Stomach (tissue), 9 donors: ENCODE measurements around the gene EPHX1. TPM values are rescaled to one million over a fixed set of nuclear protein-coding genes. Genes with fewer than 3 reads are reported as not detected.
"Not testable (repeated sequence)": the region's sequence is repeated elsewhere in the genome, so short reads cannot be mapped to it uniquely, and the experiment has no call there.

Experiments
- DNase-seq, 2 donors: peaks; one replicate each; pipeline versions ENCODE4 v3.0.0 to v3.0.0-alpha.2; 2013 to 2019
- H3K27ac ChIP-seq, 5 donors: fragments of 200-600 bp in 4 of 5; sonication (generic) in 4 of 5; one replicate each; pipeline ENCODE4 v1.5.1; 2013 to 2019; ENCODE audit warnings: mild to moderate bottlenecking in 1 of 5, moderate library complexity in 1 of 5
- H3K27me3 ChIP-seq, 3 donors: fragments of 200-600 bp; sonication (generic); one replicate each; pipeline ENCODE4 v1.5.1; 2017 to 2019; ENCODE audit warnings: mixed run types in 1 of 3
- H3K36me3 ChIP-seq, 4 donors: fragments of 200-600 bp; sonication (generic); 1 replicate in 3 of 4; 2 replicates in 1 of 4; pipeline ENCODE4 v1.5.1; 2016 to 2019
- H3K4me1 ChIP-seq, 4 donors: fragments of 200-600 bp; sonication (generic); one replicate each; pipeline ENCODE4 v1.5.1; 2016 to 2019
- H3K4me3 ChIP-seq, 4 donors: fragments of 200-600 bp; sonication (generic) in 3 of 4; one replicate each; pipeline ENCODE4 v1.5.1; 2016 to 2019; ENCODE audit warnings: mild to moderate bottlenecking in 1 of 4
- H3K9me3 ChIP-seq, 4 donors: fragments of 200-600 bp; sonication (generic); one replicate each; pipeline ENCODE4 v1.5.1; 2016 to 2019
- CTCF ChIP-seq, 7 experiments: fragments of 450-650 bp in 4 of 7; fragments of 200-600 bp in 3 of 7; sonication (generic) in 3 of 7; IDR thresholded peaks; one replicate each; pipeline ENCODE4 v1.5.1; 2016 to 2019; ENCODE audit warnings: antibody characterized with exemption in 7 of 7, control low read depth in 2 of 7, mild to moderate bottlenecking in 1 of 7
- EP300 ChIP-seq: sonication (generic); formaldehyde crosslinking; IDR thresholded peaks from one replicate; pipeline ENCODE4 v1.6.1; 2017; ENCODE audit warnings: antibody characterized with exemption
- POLR2A ChIP-seq, 4 donors: fragments of 450-650 bp; IDR thresholded peaks; one replicate each; pipeline ENCODE4 v1.6.1; 2016; ENCODE audit warnings: antibody characterized with exemption in 4 of 4, control low read depth in 2 of 4, mild to moderate bottlenecking in 1 of 4, moderate library complexity in 1 of 4
- POLR2AphosphoS5 ChIP-seq, 3 donors: sonication (generic); formaldehyde crosslinking; IDR thresholded peaks; one replicate each; pipeline ENCODE4 v1.6.1; 2016; ENCODE audit warnings: antibody characterized with exemption in 3 of 3
- WGBS, 5 donors: extraction: QIAGEN DNeasy Blood & Tissue Kit in 3 of 5; methylation state at CpG; one replicate each; pipeline versions ENCODE4 v1.1.5 to v1.1.7; 2013 to 2018; 5-methylcytosine and 5-hydroxymethylcytosine counted together
- intact Hi-C: fragments of 100-400 bp; cut with DNase I; formaldehyde crosslinking; loops from one replicate; pipeline ENCODE4 v1.15.1; 2023; ENCODE audit warnings: low total_unique reads
- polyA plus RNA-seq, 3 donors: library from polyadenylated mRNA; stranded (reverse); fragments of 200-250 nt; gene quantifications; one replicate each; pipeline ENCODE4 v1.2.3, GENCODE V29; 2013
- total RNA-seq, 5 donors: library from RNA; depleted of rRNA; stranded (reverse); fragments of >200 nt; gene quantifications; one replicate each; pipeline versions ENCODE4 v1.1.0 to v1.2.3, GENCODE V29; 2014 to 2016
- donor health status: healthy with polysubstance abuse.
- donor health status: Bipolar disorder and iron deficiency.
- donor health status: healthy.

The EPHX1 gene
- total and polyA plus RNA-seq, 8 donors: 13.0 to 94.6 (median 40.5) TPM

GRCh38 chr1:225830841-225831240, 20.9 kb downstream of the EPHX1 start:
- intact Hi-C loops: no loop called here
- no peak for DNase-seq
- Histone ChIP-seq H3K9me3 (no peaks in the 10 kb centered on the region), H3K36me3 (peaks cover 27 to 52% (median 48%) of the 10 kb centered on the region in 4 donors), H3K27me3 (no peaks in the 10 kb centered on the region), H3K4me1 (peaks cover 16 to 39% (median 20%) of the 10 kb centered on the region in 4 donors), H3K27ac (no peak overlapping the region), H3K4me3 (no peak overlapping the region)
- WGBS, 5 donors: 86 to 98% (median 97%) methylated on average over 6 of the region's 6 CpGs
- TF ChIP-seq EP300 (no peak), POLR2A (IDR thresholded peaks at IDR 0.05) (no peak), POLR2AphosphoS5 (IDR thresholded peaks at IDR 0.05) (no peak), CTCF (IDR thresholded peaks at IDR 0.05) (no peak)

- Histone ChIP-seq H3K27me3 (no peaks in the 10 kb centered on the region), H3K4me1 (peaks cover 4 to 28% (median 5%) of the 10 kb centered on the region in 4 donors), H3K4me3 (no peak overlapping the region), H3K9me3 (no peaks in the 10 kb centered on the region), H3K27ac (peak overlapping the region; percentile 41 to 72 (median 54)), H3K36me3 (peaks cover 37 to 71% (median 64%) of the 10 kb centered on the region in 4 donors)
- TF ChIP-seq CTCF (IDR thresholded peaks at IDR 0.05) (no peak), POLR2A (IDR thresholded peaks at IDR 0.05) (no peak), EP300 (no peak), POLR2AphosphoS5 (IDR thresholded peaks at IDR 0.05) (peak in 2 of 3 donors; percentile 37 to 42)
- DNase-seq: peak; percentile 55 to 88
- intact Hi-C loops: no loop called here
- WGBS, 5 donors: 51 to 59% (median 51%) methylated on average over 7 of the region's 7 CpGs
These were observed 24.7 kb downstream of the EPHX1 start for GRCh38 chr1:225834417-225835329.

GRCh38 chr1:225835856-225836255, 25.9 kb downstream of the EPHX1 start:
- 8 to 25% (median 16%) methylated on average over 3 of the region's 3 CpGs for WGBS, 5 donors
- Histone ChIP-seq H3K4me1 (peaks cover 4 to 28% (median 5%) of the 10 kb centered on the region in 4 donors), H3K36me3 (peaks cover 33 to 71% (median 64%) of the 10 kb centered on the region in 4 donors), H3K4me3 (no peak overlapping the region), H3K27ac (peak overlapping the region in 3 of 5 donors; percentile 1 to 40 (median 26)), H3K27me3 (no peaks in the 10 kb centered on the region), H3K9me3 (no peaks in the 10 kb centered on the region)
- TF ChIP-seq EP300 (no peak), POLR2A (IDR thresholded peaks at IDR 0.05) (no peak)
- intact Hi-C loops: no loop called here
- DNase-seq: peak in 1 of 2 donors; percentile 72

- peaks cover 30 to 70% (median 63%) of the 10 kb centered on the region in 4 donors for H3K36me3 ChIP-seq
These were observed 26.4 kb downstream of the EPHX1 start for GRCh38 chr1:225836296-225836695.

GRCh38 chr1:225838793-225839192, 28.9 kb downstream of the EPHX1 start:
- no peak for DNase-seq
- H3K27ac ChIP-seq: peak overlapping the region in 1 of 5 donors; percentile 20
- peaks cover 23 to 68% (median 61%) of the 10 kb centered on the region in 4 donors for H3K36me3 ChIP-seq
- intact Hi-C loops: no loop called here
- H3K4me3 ChIP-seq: no peak overlapping the region
- no peaks in the 10 kb centered on the region for H3K9me3 ChIP-seq
- 75 to 92% (median 86%) methylated on average over 11 to 14 of the region's 14 CpGs for WGBS, 5 donors
- peaks cover 4 to 26% (median 5%) of the 10 kb centered on the region in 4 donors for H3K4me1 ChIP-seq
- TF ChIP-seq POLR2AphosphoS5 (IDR thresholded peaks at IDR 0.05) (no peak), EP300 (no peak), CTCF (IDR thresholded peaks at IDR 0.05) (no peak), POLR2A (IDR thresholded peaks at IDR 0.05) (no peak)
- H3K27me3 ChIP-seq: no peaks in the 10 kb centered on the region

More at GRCh38 chr1:225836296-225836695, 26.4 kb downstream of the EPHX1 start:
- H3K4me3 ChIP-seq, H3K9me3 ChIP-seq, DNase-seq, H3K27me3 ChIP-seq, intact Hi-C loops: not testable (repeated sequence)
- H3K27ac ChIP-seq: peak overlapping the region in 3 of 5 donors; percentile 1 to 40 (median 26)
- peaks cover 4 to 28% (median 5%) of the 10 kb centered on the region in 4 donors for H3K4me1 ChIP-seq
- 88 to 95% (median 93%) methylated on average over 4 of the region's 4 CpGs for WGBS, 5 donors
